Transverse colon (tissue), 4 donors: ENCODE data around the gene LMF2. TPM values are rescaled to one million over a fixed set of nuclear protein-coding genes. Genes with fewer than 3 reads are reported as not detected.

Experiments
- DNase-seq: peaks from one replicate; pipeline ENCODE4 v3.0.0-alpha.2; 2019
- H3K27ac ChIP-seq, 4 donors: fragments of 200-600 bp; sonication (generic); 2 replicates each; pipeline ENCODE4 v1.5.1; 2016 to 2018; ENCODE audit warnings: inconsistent platforms in 4 of 4
- H3K27me3 ChIP-seq: fragments of 200-600 bp; sonication (generic); 2 replicates; pipeline ENCODE4 v1.5.1; 2017; ENCODE audit warnings: inconsistent platforms
- H3K36me3 ChIP-seq, 4 donors: fragments of 200-600 bp; sonication (generic); 2 replicates each; pipeline ENCODE4 v1.5.1; 2017 to 2019; ENCODE audit warnings: inconsistent platforms in 4 of 4
- H3K4me1 ChIP-seq, 4 donors: fragments of 200-600 bp; sonication (generic); 2 replicates each; pipeline ENCODE4 v1.5.1; 2017 to 2020; ENCODE audit warnings: inconsistent platforms in 4 of 4
- H3K4me3 ChIP-seq, 4 donors: fragments of 200-600 bp; sonication (generic); 1 replicate in 1 of 4; 2 replicates in 3 of 4; pipeline versions ENCODE4 v1.5.1 to v1.6.1; 2017 to 2019; ENCODE audit warnings: inconsistent platforms in 4 of 4
- H3K9me3 ChIP-seq, 2 donors: fragments of 200-600 bp; sonication (generic); 2 replicates each; pipeline ENCODE4 v1.5.1; 2017 to 2019; ENCODE audit warnings: inconsistent platforms in 2 of 2
- EP300 ChIP-seq: sonication (generic); formaldehyde crosslinking; IDR thresholded peaks from one replicate; pipeline ENCODE4 v1.6.1; 2017; ENCODE audit warnings: antibody characterized with exemption, low read depth
- POLR2A ChIP-seq: fragments of 450-650 bp; IDR thresholded peaks from one replicate; pipeline ENCODE4 v1.6.1; 2016; ENCODE audit warnings: antibody characterized with exemption, mild to moderate bottlenecking, moderate library complexity
- POLR2AphosphoS5 ChIP-seq, 3 donors: sonication (generic); formaldehyde crosslinking; IDR thresholded peaks; one replicate each; pipeline ENCODE4 v1.6.1; 2016; ENCODE audit warnings: antibody characterized with exemption in 3 of 3
- WGBS, 2 donors: methylation state at CpG; one replicate each; pipeline ENCODE4 v1.1.5; 2018; ENCODE audit warnings: low coverage in 1 of 2; 5-methylcytosine and 5-hydroxymethylcytosine counted together
- in situ Hi-C, 4 donors: fragments of 200-750 bp; cut with MboI; loops; one replicate each; pipeline versions ENCODE4 v1.15.0 to v1.15.1; 2017; ENCODE audit warnings: low sequenced_read_pairs in 3 of 4, low pct_ligation_motif_present in 1 of 4, low pct_unique_long_range_greater_than_20kb in 1 of 4
- intact Hi-C: fragments of 100-400 bp; cut with DNase I; formaldehyde crosslinking; loops from one replicate; pipeline ENCODE4 v1.15.1; 2023; ENCODE audit warnings: low total_unique reads
- total RNA-seq, 4 donors: library from RNA; depleted of rRNA; stranded (reverse); fragments of >200 nt; gene quantifications; one replicate each; pipeline ENCODE4 v1.1.0, GENCODE V29; 2016
- TF ChIP-seq, protein P1 (sequence below), 5 experiments: fragments of 200-600 bp in 3 of 5; fragments of 450-650 bp in 2 of 5; sonication (generic) in 3 of 5; IDR thresholded peaks; 1 replicate in 2 of 5; 2 replicates in 3 of 5; pipeline ENCODE4 v1.5.1; 2016 to 2017; ENCODE audit warnings: antibody characterized with exemption in 5 of 5, inconsistent platforms in 3 of 5, mild to moderate bottlenecking in 2 of 5, moderate library complexity in 1 of 5

The LMF2 gene
- total RNA-seq, 4 donors from 2014 or later: 54.0 to 119 (median 79.9) TPM

DNA sequence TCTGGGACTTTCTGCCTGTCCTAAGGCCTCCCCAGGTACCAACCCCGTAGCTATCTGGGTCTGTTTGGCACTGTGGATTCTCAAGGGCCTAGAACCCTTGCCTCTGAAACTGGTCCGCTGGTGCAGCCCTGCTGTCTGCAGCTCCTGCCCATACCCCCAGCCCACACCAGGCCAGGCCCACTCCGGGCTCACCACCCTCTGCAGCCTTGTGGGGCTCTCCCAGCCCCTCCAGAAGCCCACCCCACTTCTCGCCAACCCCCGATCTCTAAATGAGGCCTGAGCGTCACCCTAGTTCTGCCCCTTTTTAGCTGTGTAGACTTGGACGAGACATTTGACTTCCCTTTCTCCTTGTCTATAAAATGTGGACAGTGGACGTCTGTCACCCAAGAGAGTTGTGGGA is 42.9 kb upstream of the LMF2 start:
- H3K27ac ChIP-seq: no peak overlapping the region
- no peak overlapping the region for H3K4me3 ChIP-seq
- TF ChIP-seq POLR2AphosphoS5 (IDR thresholded peaks at IDR 0.05): no peak
- no peak for TF ChIP-seq POLR2A
- TF ChIP-seq EP300: no peak
- TF ChIP-seq, protein P1, sequence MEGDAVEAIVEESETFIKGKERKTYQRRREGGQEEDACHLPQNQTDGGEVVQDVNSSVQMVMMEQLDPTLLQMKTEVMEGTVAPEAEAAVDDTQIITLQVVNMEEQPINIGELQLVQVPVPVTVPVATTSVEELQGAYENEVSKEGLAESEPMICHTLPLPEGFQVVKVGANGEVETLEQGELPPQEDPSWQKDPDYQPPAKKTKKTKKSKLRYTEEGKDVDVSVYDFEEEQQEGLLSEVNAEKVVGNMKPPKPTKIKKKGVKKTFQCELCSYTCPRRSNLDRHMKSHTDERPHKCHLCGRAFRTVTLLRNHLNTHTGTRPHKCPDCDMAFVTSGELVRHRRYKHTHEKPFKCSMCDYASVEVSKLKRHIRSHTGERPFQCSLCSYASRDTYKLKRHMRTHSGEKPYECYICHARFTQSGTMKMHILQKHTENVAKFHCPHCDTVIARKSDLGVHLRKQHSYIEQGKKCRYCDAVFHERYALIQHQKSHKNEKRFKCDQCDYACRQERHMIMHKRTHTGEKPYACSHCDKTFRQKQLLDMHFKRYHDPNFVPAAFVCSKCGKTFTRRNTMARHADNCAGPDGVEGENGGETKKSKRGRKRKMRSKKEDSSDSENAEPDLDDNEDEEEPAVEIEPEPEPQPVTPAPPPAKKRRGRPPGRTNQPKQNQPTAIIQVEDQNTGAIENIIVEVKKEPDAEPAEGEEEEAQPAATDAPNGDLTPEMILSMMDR (IDR thresholded peaks at IDR 0.05): no peak
- in situ Hi-C loops: no loop called here
- 88 to 94% methylated on average over 5 to 8 of the region's 8 CpGs for WGBS, 2 donors
- H3K4me1 ChIP-seq: peaks cover 4 to 19% (median 14%) of the 10 kb centered on the region in 4 donors
- intact Hi-C loops: no loop called here
- no peaks in the 10 kb centered on the region for H3K9me3 ChIP-seq
- H3K27me3 ChIP-seq: peaks cover 43% of the 10 kb centered on the region
- H3K36me3 ChIP-seq: no peaks in the 10 kb centered on the region
- no peak for DNase-seq

DNA sequence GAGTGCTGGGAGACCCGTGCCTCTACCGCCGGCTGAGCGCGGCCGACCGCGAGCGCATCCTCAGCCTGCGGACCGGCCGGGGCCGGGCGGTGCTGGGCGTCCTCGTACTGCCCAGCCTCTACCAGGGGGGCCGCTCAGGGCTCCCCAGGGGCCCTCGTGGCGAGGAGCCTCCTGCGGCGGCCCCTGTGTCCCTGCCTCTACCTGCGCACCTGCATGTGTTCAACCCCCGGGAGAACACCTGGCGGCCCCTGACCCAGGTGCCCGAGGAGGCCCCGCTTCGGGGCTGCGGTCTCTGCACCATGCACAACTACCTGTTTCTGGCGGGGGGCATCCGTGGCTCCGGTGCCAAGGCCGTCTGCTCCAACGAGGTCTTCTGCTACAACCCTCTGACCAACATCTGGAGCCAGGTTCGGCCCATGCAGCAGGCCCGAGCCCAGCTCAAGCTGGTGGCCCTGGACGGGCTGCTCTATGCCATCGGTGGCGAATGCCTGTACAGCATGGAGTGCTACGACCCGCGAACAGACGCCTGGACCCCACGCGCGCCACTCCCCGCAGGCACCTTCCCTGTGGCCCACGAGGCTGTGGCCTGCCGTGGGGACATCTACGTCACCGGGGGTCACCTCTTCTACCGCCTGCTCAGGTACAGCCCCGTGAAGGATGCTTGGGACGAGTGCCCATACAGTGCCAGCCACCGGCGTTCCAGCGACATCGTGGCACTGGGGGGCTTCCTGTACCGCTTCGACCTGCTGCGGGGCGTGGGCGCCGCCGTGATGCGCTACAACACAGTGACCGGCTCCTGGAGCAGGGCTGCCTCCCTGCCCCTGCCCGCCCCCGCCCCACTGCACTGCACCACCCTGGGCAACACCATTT is 41.7 kb upstream of the LMF2 start:
- Histone ChIP-seq H3K4me1 (peaks cover 8 to 29% (median 21%) of the 10 kb centered on the region in 4 donors), H3K27me3 (peaks cover 43% of the 10 kb centered on the region), H3K27ac (peak overlapping the region; percentile 26 to 62 (median 38)), H3K4me3 (peak overlapping the region; percentile 6 to 52 (median 18)), H3K36me3 (no peaks in the 10 kb centered on the region), H3K9me3 (no peaks in the 10 kb centered on the region)
- WGBS, 2 donors: 57 to 94% methylated on average over 15 to 62 of the region's 68 CpGs
- TF ChIP-seq, protein P1 (IDR thresholded peaks at IDR 0.05): no peak
- TF ChIP-seq EP300: no peak
- TF ChIP-seq POLR2A: no peak
- TF ChIP-seq POLR2AphosphoS5 (IDR thresholded peaks at IDR 0.05): no peak
- in situ Hi-C loops (no loop called here), intact Hi-C loops (no loop called here)
- no peak for DNase-seq

DNA sequence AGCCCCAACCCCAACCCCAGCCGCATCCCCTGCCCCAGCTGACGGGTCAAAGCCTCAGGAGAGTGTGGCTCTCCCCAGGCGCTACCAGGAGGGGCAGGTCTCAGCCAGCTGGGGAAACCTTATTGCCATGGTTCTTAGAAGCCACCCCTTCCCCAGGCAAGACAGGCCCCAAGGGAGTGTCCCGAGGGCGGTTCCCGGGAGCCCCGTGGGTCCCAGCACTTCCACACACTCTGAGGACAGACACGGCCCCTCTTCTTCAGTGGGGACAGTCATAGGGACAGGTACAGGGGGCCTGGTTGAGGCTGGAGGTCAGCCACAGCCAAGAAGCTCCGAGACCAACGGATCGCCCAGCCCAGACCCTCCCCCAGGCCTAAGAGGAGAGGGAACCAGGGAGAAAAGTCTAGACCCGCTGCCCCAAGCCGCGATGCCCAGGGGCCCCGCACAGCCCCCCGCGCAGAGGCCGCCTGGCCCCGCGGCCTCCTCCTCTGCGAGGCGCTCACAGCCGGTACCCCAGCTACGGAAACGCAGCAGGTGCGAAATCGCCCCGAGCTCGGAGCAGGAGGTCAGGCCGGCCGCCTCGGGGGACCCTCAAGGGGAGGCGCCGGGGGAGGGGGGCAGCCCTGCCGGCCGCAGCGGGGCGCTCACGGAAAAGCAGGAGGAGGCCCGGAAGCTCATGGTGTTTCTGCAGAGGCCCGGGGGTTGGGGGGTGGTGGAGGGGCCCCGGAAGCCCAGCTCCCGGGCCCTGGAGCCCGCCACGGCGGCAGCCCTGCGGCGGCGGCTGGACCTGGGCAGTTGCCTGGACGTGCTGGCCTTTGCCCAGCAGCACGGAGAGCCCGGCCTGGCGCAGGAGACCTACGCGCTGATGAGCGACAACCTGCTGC is 40.8 kb upstream of the LMF2 start:
- Histone ChIP-seq H3K36me3 (no peaks in the 10 kb centered on the region), H3K9me3 (no peaks in the 10 kb centered on the region), H3K27me3 (peaks cover 43% of the 10 kb centered on the region), H3K4me1 (peaks cover 8 to 37% (median 28%) of the 10 kb centered on the region in 4 donors), H3K4me3 (peak overlapping the region; percentile 6 to 52 (median 18)), H3K27ac (peak overlapping the region; percentile 26 to 62 (median 38))
- in situ Hi-C loops: no loop called here
- WGBS, 2 donors: 11% methylated on average over 42 of the region's 56 CpGs; no CpG with 5 or more reads in 1 of the 2 donors
- intact Hi-C loops: no loop called here
- DNase-seq: peak; percentile 50
- peak; percentile 24 for TF ChIP-seq POLR2A
- no peak for TF ChIP-seq POLR2AphosphoS5 (IDR thresholded peaks at IDR 0.05)

DNA sequence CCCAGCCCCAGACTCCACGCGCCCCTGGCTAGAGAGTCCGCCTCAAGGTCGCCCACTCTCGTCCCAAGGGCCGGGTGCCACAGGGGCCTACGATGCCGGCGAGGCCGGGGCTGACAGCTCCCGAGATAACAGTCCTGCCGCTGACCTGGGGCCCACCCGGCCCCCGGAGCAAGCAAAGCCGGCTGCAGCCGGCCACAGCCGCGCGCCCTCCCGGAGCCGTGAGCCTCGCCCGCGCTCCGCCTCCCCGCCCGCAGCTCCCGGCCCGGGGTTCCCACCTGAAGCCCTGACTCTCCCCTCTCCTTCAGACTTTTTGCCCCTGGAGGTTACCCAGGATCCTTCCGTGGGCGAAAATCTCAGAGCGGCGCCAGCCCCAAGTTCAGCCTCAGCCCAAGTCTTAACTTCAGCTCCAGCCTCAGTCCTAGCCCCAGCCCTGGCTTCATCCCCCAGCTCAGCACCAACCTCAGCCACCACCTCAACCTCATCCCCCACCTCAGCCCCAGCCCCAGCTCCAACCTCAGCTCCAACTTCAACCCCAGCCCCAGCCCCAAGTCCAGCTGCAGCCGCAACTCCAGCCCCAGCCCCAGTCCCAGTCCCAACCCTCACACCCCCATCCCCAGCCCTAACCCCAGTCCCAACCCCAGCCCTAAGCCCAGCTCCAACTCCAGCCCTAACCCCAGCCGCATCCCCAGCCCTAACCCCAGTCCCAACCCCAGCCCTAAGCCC is 39.9 kb upstream of the LMF2 start:
- DNase-seq: no peak

More for the DNA sequence above, 39.9 kb upstream of the LMF2 start:
- TF ChIP-seq POLR2AphosphoS5 (IDR thresholded peaks at IDR 0.05): no peak
- TF ChIP-seq, protein P1 (IDR thresholded peaks at IDR 0.05): no peak
- TF ChIP-seq POLR2A: no peak
- no peak for TF ChIP-seq EP300
- Histone ChIP-seq H3K36me3 (no peaks in the 10 kb centered on the region), H3K27ac (no peak overlapping the region), H3K4me3 (no peak overlapping the region), H3K4me1 (peaks cover 8 to 37% (median 28%) of the 10 kb centered on the region in 4 donors), H3K27me3 (peaks cover 43% of the 10 kb centered on the region), H3K9me3 (no peaks in the 10 kb centered on the region)
- WGBS, 2 donors: 43% methylated on average over 34 of the region's 35 CpGs; no CpG with 5 or more reads in 1 of the 2 donors
- intact Hi-C loops: no loop called here
- in situ Hi-C loops: no loop called here
